ENCODE data around the gene C22orf39. TPM values are rescaled to one million over a fixed set of nuclear protein-coding genes. Genes with fewer than 3 reads are reported as not detected.
"Not testable (repeated sequence)": the region's sequence is repeated elsewhere in the genome, so short reads cannot be mapped to it uniquely, and the experiment has no call there.

Gene C22orf39
- total and polyA plus RNA-seq, 4 donors, result 47.9 to 66.4 (median 56.6) TPM

DNA sequence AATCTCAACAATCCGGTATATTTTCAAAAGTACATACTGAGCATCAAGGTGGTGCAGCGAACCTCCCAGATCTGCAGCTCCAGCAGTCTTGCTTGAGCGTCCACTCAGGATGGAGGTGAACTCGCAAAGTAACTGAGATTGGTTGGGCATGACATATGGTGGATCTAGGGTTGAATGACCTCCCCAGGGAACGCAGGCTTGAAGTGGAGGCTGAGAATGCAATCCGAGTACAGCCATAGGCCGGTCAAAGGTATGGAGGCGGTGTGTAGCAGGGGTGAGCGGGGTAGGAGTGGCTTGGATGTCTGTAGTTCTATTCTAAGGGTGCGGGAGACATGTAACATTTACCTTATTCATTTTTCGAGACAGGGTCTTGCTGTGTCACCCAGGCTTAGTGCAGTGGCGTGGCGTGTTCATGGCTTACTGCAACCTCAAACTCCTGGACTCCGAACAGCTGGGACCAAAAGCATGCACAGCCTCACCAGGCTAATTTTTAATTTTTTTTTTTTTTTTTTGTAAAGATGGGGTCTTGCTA lies 631 bp upstream of the C22orf39 start:
- Histone ChIP-seq H3K36me3 (ENCODE audit: control insufficient read depth, insufficient read depth, low read length) (peaks cover 39% of the 10 kb centered on the region), H3K9me3 (ENCODE audit: control insufficient read depth, insufficient read depth, low read length) (no peaks in the 10 kb centered on the region), H3K4me1 (ENCODE audit: control insufficient read depth, insufficient read depth, low read length) (peaks cover 28% of the 10 kb centered on the region), H3K4me3 (ENCODE audit: low read depth, low read length) (peak overlapping the region; percentile 51), H3K27ac (ENCODE audit: low read depth, low read length) (peak overlapping the region; percentile 81), H3K27me3 (ENCODE audit: control insufficient read depth, insufficient read depth, low read length) (no peaks in the 10 kb centered on the region)
- WGBS (ENCODE audit: insufficient coverage), result 22% methylated on average over 11 of the region's 14 CpGs
- DNase-seq (ENCODE audit: low read depth in 4 of 6, low spot score in 6 of 6), result peak in 2 of 6 donors; percentile 23 to 84

DNA sequence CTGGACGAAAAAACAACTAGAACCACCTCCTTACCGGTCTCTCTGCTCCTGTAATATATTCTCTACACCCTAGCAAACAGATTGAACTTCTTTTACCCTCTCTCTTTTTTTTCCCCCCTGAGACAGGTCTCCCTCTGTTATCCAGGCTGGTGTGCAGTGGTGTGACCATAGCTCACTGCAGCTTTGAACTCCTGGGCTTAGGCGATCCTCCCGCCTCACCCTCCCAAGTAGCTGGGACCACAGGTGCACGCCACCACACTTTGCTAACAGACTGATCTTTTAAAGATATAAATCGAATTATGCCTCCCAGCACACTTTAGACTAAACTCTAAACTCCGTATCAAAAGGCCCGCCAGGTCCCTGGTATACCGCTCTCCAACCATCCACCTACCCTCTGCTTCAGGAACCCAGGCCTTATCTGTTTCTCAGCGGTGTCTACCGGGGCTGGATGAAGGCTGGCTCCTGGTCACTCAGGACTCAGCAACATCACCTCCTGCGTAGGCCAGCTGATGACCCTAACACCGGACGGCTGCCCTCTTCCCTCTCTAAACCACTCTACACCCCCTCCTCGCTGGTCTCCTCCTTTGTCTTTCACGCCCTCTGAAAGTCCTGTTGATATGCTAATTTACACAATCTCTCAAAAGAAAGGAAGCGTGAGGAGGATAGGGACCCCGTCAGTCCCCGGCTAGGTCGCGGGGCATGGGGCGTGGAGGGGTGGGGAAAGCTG lies 745 bp downstream of the C22orf39 start:
- Histone ChIP-seq H3K4me3 (ENCODE audit: low read depth, low read length) (peak overlapping the region; percentile 51), H3K36me3 (ENCODE audit: control insufficient read depth, insufficient read depth, low read length) (peaks cover 32% of the 10 kb centered on the region), H3K27ac (ENCODE audit: low read depth, low read length) (no peak overlapping the region), H3K9me3 (ENCODE audit: control insufficient read depth, insufficient read depth, low read length) (no peaks in the 10 kb centered on the region), H3K4me1 (ENCODE audit: control insufficient read depth, insufficient read depth, low read length) (peaks cover 28% of the 10 kb centered on the region), H3K27me3 (ENCODE audit: control insufficient read depth, insufficient read depth, low read length) (no peaks in the 10 kb centered on the region)
- 23% methylated on average over 19 of the region's 22 CpGs for WGBS (ENCODE audit: insufficient coverage)
- no peak for DNase-seq (ENCODE audit: low read depth in 4 of 6, low spot score in 6 of 6)

DNA sequence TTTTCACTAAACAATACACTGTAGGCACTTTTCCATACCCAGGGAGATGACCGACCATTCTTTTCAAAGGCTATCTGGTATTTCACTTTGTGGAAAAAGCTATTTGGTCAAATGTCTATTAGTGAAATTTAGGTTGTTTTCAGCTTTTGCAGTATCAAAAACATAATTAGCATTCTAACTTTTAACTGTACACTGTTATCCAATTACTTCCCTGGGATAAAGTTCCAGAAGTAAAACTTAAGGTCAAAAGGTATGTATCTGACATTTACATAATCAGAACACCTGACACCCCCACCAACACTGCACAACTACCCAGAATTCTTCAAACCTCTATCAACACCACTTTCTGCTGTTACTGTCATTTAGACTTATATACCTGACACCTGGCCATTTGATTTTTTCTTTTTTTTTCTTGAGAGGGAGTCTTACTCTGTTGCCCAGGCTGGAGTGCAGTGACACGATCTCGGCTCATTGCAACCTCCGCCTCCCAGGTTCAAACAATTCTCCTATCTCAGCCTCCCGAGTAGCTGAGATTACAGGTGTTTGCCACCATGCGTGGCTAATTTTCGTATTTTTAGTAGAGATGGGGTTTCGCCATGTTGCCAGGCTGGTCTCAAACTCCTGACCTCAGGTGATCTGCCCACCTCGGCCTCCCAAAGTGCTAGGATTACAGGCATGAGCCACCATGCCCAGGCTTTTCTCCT lies 2.1 kb downstream of the C22orf39 start:
- DNase-seq (ENCODE audit: low read depth in 4 of 6, low spot score in 6 of 6); H3K27ac ChIP-seq (ENCODE audit: low read depth, low read length); H3K9me3 ChIP-seq (ENCODE audit: control insufficient read depth, insufficient read depth, low read length); H3K27me3 ChIP-seq (ENCODE audit: control insufficient read depth, insufficient read depth, low read length); H3K4me3 ChIP-seq (ENCODE audit: low read depth, low read length): not testable (repeated sequence)
- 95% methylated on average over 4 of the region's 9 CpGs for WGBS (ENCODE audit: insufficient coverage)
- peaks cover 28% of the 10 kb centered on the region for H3K4me1 ChIP-seq (ENCODE audit: control insufficient read depth, insufficient read depth, low read length)
- H3K36me3 ChIP-seq (ENCODE audit: control insufficient read depth, insufficient read depth, low read length), result peaks cover 33% of the 10 kb centered on the region

DNA sequence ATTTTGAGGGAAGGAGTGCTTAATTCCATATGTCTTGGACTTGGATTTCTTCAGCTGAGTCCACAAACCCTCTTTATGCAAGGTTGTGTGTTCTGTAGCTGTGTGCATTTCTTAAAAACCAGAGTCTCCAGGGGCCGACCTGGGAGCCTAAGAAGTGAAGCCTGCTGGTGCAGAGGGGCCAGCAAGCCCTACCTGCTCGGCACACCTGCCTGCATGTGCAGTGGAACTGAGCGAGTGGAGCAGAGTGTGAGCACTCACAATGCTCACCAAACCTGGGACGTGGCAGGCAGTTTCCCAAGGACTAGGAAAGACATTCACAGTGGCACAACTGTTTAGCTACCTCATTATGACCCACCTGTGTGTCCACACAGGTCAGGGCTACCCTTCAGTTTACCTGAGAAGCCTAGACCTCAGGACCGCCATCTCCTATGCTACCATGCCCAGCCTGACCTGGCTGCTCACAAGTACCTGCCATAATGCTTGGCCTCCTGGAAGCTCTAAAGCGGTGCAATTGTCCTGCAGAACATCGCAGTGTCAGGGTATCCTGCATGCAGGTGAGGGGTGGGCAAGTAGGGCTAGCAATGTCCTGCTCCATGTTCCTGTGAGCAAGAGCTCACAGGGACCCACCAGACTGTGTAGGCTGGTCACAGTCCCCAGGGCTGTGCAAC lies 3.8 kb downstream of the C22orf39 start:
- no peaks in the 10 kb centered on the region for H3K9me3 ChIP-seq (ENCODE audit: control insufficient read depth, insufficient read depth, low read length)
- H3K27me3 ChIP-seq (ENCODE audit: control insufficient read depth, insufficient read depth, low read length), result no peaks in the 10 kb centered on the region
- no peak overlapping the region for H3K27ac ChIP-seq (ENCODE audit: low read depth, low read length)
- 82% methylated on average over 7 of the region's 7 CpGs for WGBS (ENCODE audit: insufficient coverage)
- H3K4me1 ChIP-seq (ENCODE audit: control insufficient read depth, insufficient read depth, low read length), result peaks cover 21% of the 10 kb centered on the region
- H3K36me3 ChIP-seq (ENCODE audit: control insufficient read depth, insufficient read depth, low read length), result peaks cover 36% of the 10 kb centered on the region
- DNase-seq (ENCODE audit: low read depth in 4 of 6, low spot score in 6 of 6), result no peak
- no peak overlapping the region for H3K4me3 ChIP-seq (ENCODE audit: low read depth, low read length)

DNA sequence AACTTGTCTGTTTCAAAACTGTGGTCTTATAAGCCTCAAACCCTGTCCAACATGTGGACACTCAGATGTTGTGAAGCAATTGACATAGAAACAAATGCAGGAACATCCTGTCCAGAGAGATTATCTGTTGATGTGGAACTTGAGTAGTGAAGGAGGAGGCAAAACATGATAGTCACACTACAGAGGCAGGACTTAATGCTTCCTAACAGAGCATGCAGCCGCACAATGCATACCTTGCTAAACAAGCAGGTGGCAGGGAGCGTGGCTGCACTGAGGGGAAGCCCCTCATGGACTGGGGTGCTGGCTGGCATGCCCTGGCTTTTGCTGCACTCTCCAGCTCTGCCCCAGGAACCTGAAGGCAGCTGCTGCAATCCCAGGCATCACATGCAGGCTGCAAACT lies 5.3 kb downstream of the C22orf39 start:
- Histone ChIP-seq H3K4me1 (ENCODE audit: control insufficient read depth, insufficient read depth, low read length) (peaks cover 14% of the 10 kb centered on the region), H3K4me3 (ENCODE audit: low read depth, low read length) (no peak overlapping the region), H3K27ac (ENCODE audit: low read depth, low read length) (no peak overlapping the region), H3K9me3 (ENCODE audit: control insufficient read depth, insufficient read depth, low read length) (no peaks in the 10 kb centered on the region), H3K27me3 (ENCODE audit: control insufficient read depth, insufficient read depth, low read length) (no peaks in the 10 kb centered on the region), H3K36me3 (ENCODE audit: control insufficient read depth, insufficient read depth, low read length) (peaks cover 36% of the 10 kb centered on the region)
- DNase-seq (ENCODE audit: low read depth in 4 of 6, low spot score in 6 of 6), result no peak
- WGBS (ENCODE audit: insufficient coverage), result 97% methylated on average over 2 of the region's 2 CpGs

DNA sequence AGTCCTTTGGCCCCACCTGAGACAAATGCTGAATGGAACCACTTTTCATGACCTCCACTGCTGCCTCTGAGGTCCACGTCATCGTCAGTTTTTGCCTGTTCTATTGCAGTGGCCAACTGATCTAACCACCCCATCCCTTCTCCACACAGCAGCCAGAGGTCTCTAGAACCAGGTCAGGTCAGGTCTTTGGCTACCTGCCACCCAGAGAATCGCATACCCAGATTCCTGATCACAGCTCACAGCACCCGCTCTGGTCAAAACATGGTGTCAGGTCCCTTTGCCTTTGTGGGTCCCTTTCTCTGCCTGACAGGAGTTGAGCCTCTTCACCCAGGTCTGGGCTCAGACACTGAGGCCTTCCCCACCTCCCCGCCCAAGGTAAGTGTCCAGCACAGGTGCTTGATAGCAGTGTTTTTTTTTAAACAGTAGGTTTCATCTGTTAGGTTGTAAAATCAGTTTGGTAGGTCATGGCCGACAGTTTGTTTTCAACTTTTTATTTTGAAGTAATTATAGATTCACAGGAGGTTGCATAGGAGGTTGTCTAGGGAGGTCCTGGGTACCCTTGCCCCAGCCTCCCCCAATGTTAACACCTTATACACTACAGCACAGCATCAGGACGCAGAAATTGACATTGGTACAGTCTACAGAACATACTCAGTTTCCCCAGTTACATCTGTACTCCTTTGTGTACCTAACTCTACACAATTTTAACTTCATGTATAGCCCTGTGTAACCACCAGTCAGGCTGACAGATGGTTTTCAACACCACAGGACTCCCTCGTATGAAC lies 6.9 kb downstream of the C22orf39 start:
- DNase-seq (ENCODE audit: low read depth in 4 of 6, low spot score in 6 of 6), result no peak
- Histone ChIP-seq H3K4me3 (ENCODE audit: low read depth, low read length) (no peak overlapping the region), H3K36me3 (ENCODE audit: control insufficient read depth, insufficient read depth, low read length) (peaks cover 37% of the 10 kb centered on the region), H3K9me3 (ENCODE audit: control insufficient read depth, insufficient read depth, low read length) (no peaks in the 10 kb centered on the region), H3K27ac (ENCODE audit: low read depth, low read length) (no peak overlapping the region), H3K4me1 (ENCODE audit: control insufficient read depth, insufficient read depth, low read length) (peaks cover 1% of the 10 kb centered on the region), H3K27me3 (ENCODE audit: control insufficient read depth, insufficient read depth, low read length) (no peaks in the 10 kb centered on the region)
- 97% methylated on average over 4 of the region's 8 CpGs for whole genome bisulfite sequencing (ENCODE audit: insufficient coverage)

DNA sequence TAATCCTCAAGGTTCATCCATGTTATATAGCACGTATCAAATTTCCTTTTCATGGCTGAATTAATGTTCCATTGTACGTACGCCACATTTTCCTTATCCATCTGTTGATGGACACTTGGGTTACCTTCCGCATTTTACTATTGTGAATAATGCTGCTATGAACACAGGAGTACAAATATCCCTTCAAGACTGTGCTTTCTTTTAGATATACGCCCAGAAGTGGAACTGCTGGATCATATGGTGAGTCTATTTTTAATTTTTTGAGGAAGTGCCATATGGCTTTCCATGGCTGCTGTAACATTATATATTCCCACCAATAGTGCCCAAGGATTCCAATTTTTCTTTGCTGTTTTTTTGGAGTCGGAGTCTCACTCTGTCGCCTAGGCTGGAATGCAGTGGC lies 9.2 kb downstream of the C22orf39 start:
- Histone ChIP-seq H3K9me3 (ENCODE audit: control insufficient read depth, insufficient read depth, low read length) (no peaks in the 10 kb centered on the region), H3K36me3 (ENCODE audit: control insufficient read depth, insufficient read depth, low read length) (peaks cover 31% of the 10 kb centered on the region), H3K27ac (ENCODE audit: low read depth, low read length) (no peak overlapping the region), H3K4me3 (ENCODE audit: low read depth, low read length) (no peak overlapping the region), H3K4me1 (ENCODE audit: control insufficient read depth, insufficient read depth, low read length) (peaks cover 4% of the 10 kb centered on the region), H3K27me3 (ENCODE audit: control insufficient read depth, insufficient read depth, low read length) (no peaks in the 10 kb centered on the region)
- DNase-seq (ENCODE audit: low read depth in 4 of 6, low spot score in 6 of 6), result peak in 1 of 6 donors; percentile 47
- 89% methylated on average over 2 of the region's 7 CpGs for WGBS (ENCODE audit: insufficient coverage)

DNA sequence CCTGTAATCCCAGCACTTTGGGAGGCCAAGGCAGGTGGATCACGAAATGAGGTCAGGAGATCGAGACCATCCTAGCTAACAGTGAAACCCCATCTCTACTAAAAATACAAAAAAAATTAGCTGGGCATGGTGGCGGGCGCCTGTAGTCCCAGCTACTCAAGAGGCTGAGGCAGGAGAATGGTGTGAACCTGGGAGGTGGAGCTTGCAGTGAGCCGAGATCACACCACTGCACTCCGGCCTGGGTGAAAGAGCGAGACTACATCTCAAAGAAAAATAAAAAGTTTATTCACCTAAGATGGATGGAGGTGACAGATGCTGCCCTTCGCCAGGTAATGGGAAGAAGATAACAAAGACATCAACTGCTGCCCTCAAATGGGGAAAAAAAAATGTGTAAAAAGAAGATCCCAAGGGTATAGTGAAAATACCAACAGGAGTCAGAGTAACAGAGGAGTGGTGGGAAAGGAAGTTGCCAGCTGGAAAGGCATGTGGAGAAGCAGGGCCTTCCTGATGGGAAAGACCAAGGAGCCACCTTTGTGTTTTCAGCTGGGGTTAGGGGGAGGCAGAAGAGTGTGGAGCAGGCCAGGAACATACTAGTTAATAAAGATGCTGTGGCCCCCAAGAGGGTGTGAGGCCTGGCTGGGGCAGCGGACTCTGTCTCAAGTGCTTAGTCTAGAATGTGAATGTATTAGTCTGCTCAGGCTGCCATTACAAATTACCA lies 10.9 kb downstream of the C22orf39 start:
- H3K27ac ChIP-seq (ENCODE audit: low read depth, low read length); H3K27me3 ChIP-seq (ENCODE audit: control insufficient read depth, insufficient read depth, low read length); H3K9me3 ChIP-seq (ENCODE audit: control insufficient read depth, insufficient read depth, low read length); DNase-seq (ENCODE audit: low read depth in 4 of 6, low spot score in 6 of 6); H3K4me3 ChIP-seq (ENCODE audit: low read depth, low read length); H3K4me1 ChIP-seq (ENCODE audit: control insufficient read depth, insufficient read depth, low read length): not testable (repeated sequence)
- peaks cover 25% of the 10 kb centered on the region for H3K36me3 ChIP-seq (ENCODE audit: control insufficient read depth, insufficient read depth, low read length)
- WGBS (ENCODE audit: insufficient coverage), result no CpG with 5 or more reads among the region's 9 CpGs

Measured in spinal cord (tissue), 10 donors.